B cell (primary cell): Measurements from ENCODE around the gene BNC2. TPM values are rescaled to one million over a fixed set of nuclear protein-coding genes. Genes with fewer than 3 reads are reported as not detected.

Experiments
- ATAC-seq: fragments of 200-7000 bp; cut with Tn5 transposase; one replicate; pipeline ENCODE4 v1.10.0; 2021; ENCODE audit warnings: low read depth, mild to moderate bottlenecking, moderate number of reproducible peaks, moderate library complexity
- CTCF ChIA-PET: fragments of 350-600 bp; sonication (Branson Sonifier 250); formaldehyde crosslinking; loops from one replicate; lab custom pipeline; 2021; ENCODE audit warnings: antibody characterized with exemption, inconsistent platforms; lab: Charles Lee
- POLR2A ChIA-PET: fragments of 350-600 bp; sonication (Branson Sonifier 250); formaldehyde crosslinking; loops from one replicate; lab custom pipeline; 2021; ENCODE audit warnings: antibody characterized with exemption; lab: Charles Lee
- DNase-seq: peaks from one replicate; pipeline ENCODE4 v3.0.0; 2013
- H2AFZ ChIP-seq: 2 replicates; pipeline ENCODE4 v1.6.1; 2012; ENCODE audit warnings: mild to moderate bottlenecking, low read depth, low read length; ENCODE audit not compliant: insufficient read depth, poor library complexity, severe bottlenecking
- H3K27ac ChIP-seq, 2 donors: 1 replicate in 1 of 2; 2 replicates in 1 of 2; pipeline ENCODE4 v1.5.1; 2012 to 2013; ENCODE audit warnings: low read length in 2 of 2, mild to moderate bottlenecking in 2 of 2, moderate library complexity in 1 of 2
- H3K27me3 ChIP-seq, 4 experiments: fragments of 200-600 bp in 1 of 4; sonication (generic) in 1 of 4; replicated peaks in 1 of 4; 1 replicate in 2 of 4; 2 replicates in 2 of 4; pipeline versions ENCODE4 v1.6.1 to v1.7.0; 2013 to 2016; ENCODE audit warnings: low read length in 3 of 4, mild to moderate bottlenecking in 2 of 4, mixed read lengths in 1 of 4, moderate library complexity in 1 of 4; ENCODE audit not compliant: insufficient read depth in 4 of 4, control insufficient read depth in 3 of 4; ENCODE audit errors: control extremely low read depth in 1 of 4
- H3K36me3 ChIP-seq, 2 experiments: replicated peaks in 1 of 2; 1 replicate in 1 of 2; 2 replicates in 1 of 2; pipeline versions ENCODE4 v1.6.1 to v1.7.1; 2013; ENCODE audit warnings: low read length in 1 of 2; ENCODE audit not compliant: insufficient read depth in 2 of 2, control insufficient read depth in 1 of 2; ENCODE audit errors: control extremely low read depth in 1 of 2, extremely low read depth in 1 of 2
- H3K4me1 ChIP-seq, 2 donors: fragments of 200-600 bp in 1 of 2; sonication (generic) in 1 of 2; 1 replicate in 1 of 2; 2 replicates in 1 of 2; pipeline versions ENCODE4 v1.5.1 to v1.6.1; 2013 to 2017; ENCODE audit warnings: low read length in 2 of 2; ENCODE audit not compliant: control insufficient read depth in 2 of 2, insufficient read depth in 2 of 2
- H3K4me2 ChIP-seq: replicated peaks from 2 replicates; pipeline ENCODE3; 2012; ENCODE audit warnings: mild to moderate bottlenecking, low read depth, low read length; ENCODE audit not compliant: poor library complexity, severe bottlenecking
- H3K4me3 ChIP-seq, 5 experiments: fragments of 200-600 bp in 1 of 5; sonication (generic) in 1 of 5; 1 replicate in 3 of 5; 2 replicates in 2 of 5; pipeline versions ENCODE4 v1.5.1 to v1.7.0; 2011 to 2016; ENCODE audit warnings: low read length in 4 of 5, mild to moderate bottlenecking in 4 of 5, low read depth in 2 of 5, control low read depth in 1 of 5, moderate library complexity in 1 of 5; ENCODE audit not compliant: insufficient read depth in 1 of 5; ENCODE audit errors: control extremely low read depth in 1 of 5, extremely low read depth in 1 of 5
- H3K79me2 ChIP-seq: fragments of 200-600 bp; sonication (generic); one replicate; pipeline ENCODE4 v1.6.0; 2016; ENCODE audit warnings: low read length; ENCODE audit not compliant: control insufficient read depth, insufficient read depth
- H3K9ac ChIP-seq: fragments of 200-600 bp; sonication (generic); 2 replicates; pipeline ENCODE4 v1.6.1; 2017; ENCODE audit warnings: mild to moderate bottlenecking, low read length, moderate library complexity
- H3K9me3 ChIP-seq, 3 donors: one replicate each; pipeline versions ENCODE4 v1.6.1 to v1.7.1; 2013; ENCODE audit warnings: low read length in 2 of 3; ENCODE audit not compliant: control insufficient read depth in 2 of 3, insufficient read depth in 1 of 3; ENCODE audit errors: control extremely low read depth in 1 of 3
- H4K20me1 ChIP-seq: 2 replicates; pipeline ENCODE4 v1.6.0; 2012; ENCODE audit warnings: mild to moderate bottlenecking, low read length; ENCODE audit not compliant: insufficient read depth, control insufficient read depth, poor library complexity, severe bottlenecking
- H3K27ac Mint-ChIP-seq: one replicate; pipeline ENCODE4 v1.8.0; 2021; ENCODE audit warnings: mixed read lengths
- H3K27me3 Mint-ChIP-seq: one replicate; pipeline ENCODE4 v1.8.0; 2021; ENCODE audit warnings: mixed read lengths
- H3K4me1 Mint-ChIP-seq: one replicate; pipeline ENCODE4 v1.8.0; 2021; ENCODE audit warnings: mixed read lengths
- H3K4me3 Mint-ChIP-seq: one replicate; pipeline ENCODE4 v1.8.0; 2021; ENCODE audit warnings: mixed read lengths
- H3K9me3 Mint-ChIP-seq: one replicate; pipeline ENCODE4 v1.8.0; 2022; ENCODE audit warnings: mixed read lengths; ENCODE audit not compliant: insufficient read depth
- CTCF ChIP-seq: fragments of 200-600 bp; IDR thresholded peaks from one replicate; pipeline ENCODE4 v1.8.0; 2022; ENCODE audit warnings: antibody characterized with exemption, mild to moderate bottlenecking
- EZH2 ChIP-seq: IDR thresholded peaks from 2 replicates; pipeline ENCODE4 v1.6.1; 2012; ENCODE audit warnings: borderline replicate concordance, low read depth, mild to moderate bottlenecking, moderate library complexity, low read length; ENCODE audit not compliant: insufficient read depth, poor library complexity, severe bottlenecking
- WGBS: methylation state at CpG from one replicate; pipeline ENCODE4 v1.1.5; 2013; ENCODE audit warnings: missing lambda C conversion rate; ENCODE audit not compliant: insufficient coverage; 5-methylcytosine and 5-hydroxymethylcytosine counted together
- intact Hi-C: fragments of 100-400 bp; cut with micrococcal nuclease; formaldehyde crosslinking; loops from one replicate; pipeline ENCODE4 v1.10.0; 2022
- polyA plus RNA-seq: library from polyadenylated mRNA; depleted of rRNA; stranded (reverse); fragments of >200 nt; gene quantifications from 2 replicates; pipeline ENCODE4 v1.2.3, GENCODE V29; 2012
- total RNA-seq, 2 donors: library from RNA; stranded (reverse); fragments of 120-200 nt in 1 of 2; gene quantifications; 1 replicate in 1 of 2; 2 replicates in 1 of 2; pipeline versions ENCODE4 v1.2.3 to v1.2.4, GENCODE V29; 2013 to 2022

BNC2 gene
- total and polyA plus RNA-seq, 2 donors (not counting 1 experiment from before 2014, with no cell fraction given): 0.01 TPM; not detected in 1

- H3K27ac Mint-ChIP-seq: no peak overlapping the region
- H3K27me3 Mint-ChIP-seq: no peaks in the 10 kb centered on the region
- H3K9me3 ChIP-seq: peaks cover 0 to 1% (median 0%) of the 10 kb centered on the region in 3 donors
- H3K79me2 ChIP-seq: no peaks in the 10 kb centered on the region
- no peak overlapping the region for H3K4me2 ChIP-seq
- no peak overlapping the region for H3K4me3 Mint-ChIP-seq
- CTCF ChIA-PET: no interaction called here
- TF ChIP-seq EZH2: no peak
- TF ChIP-seq CTCF: no peak
- no peaks in the 10 kb centered on the region for H4K20me1 ChIP-seq
- H2AFZ ChIP-seq: no peak overlapping the region
- ATAC-seq: no peak
- WGBS: 94% methylated on average over 4 of the region's 4 CpGs
- no peaks in the 10 kb centered on the region for H3K36me3 ChIP-seq
- DNase-seq: no peak
- no peak overlapping the region for H3K9ac ChIP-seq
- no peaks in the 10 kb centered on the region for H3K27me3 ChIP-seq
- POLR2A ChIA-PET: no interaction called here
- no peaks in the 10 kb centered on the region for H3K4me1 Mint-ChIP-seq
- H3K27ac ChIP-seq: no peak overlapping the region
- no peaks in the 10 kb centered on the region for H3K4me1 ChIP-seq
- peaks cover 2% of the 10 kb centered on the region for H3K9me3 Mint-ChIP-seq
- intact Hi-C loops: no loop called here
- H3K4me3 ChIP-seq: no peak overlapping the region
Measured at GRCh38 chr9:16754662-16755061, 115.8 kb downstream of the BNC2 start.

- TF ChIP-seq CTCF: no peak
- TF ChIP-seq EZH2: no peak
- Histone ChIP-seq H3K27ac (no peak overlapping the region), H3K9me3 (peaks cover 0 to 3% (median 0%) of the 10 kb centered on the region in 3 donors), H3K4me1 (no peaks in the 10 kb centered on the region), H3K9ac (no peak overlapping the region), H3K79me2 (no peaks in the 10 kb centered on the region), H4K20me1 (no peaks in the 10 kb centered on the region), H3K27me3 (no peaks in the 10 kb centered on the region), H2AFZ (no peak overlapping the region), H3K4me2 (no peak overlapping the region), H3K4me3 (no peak overlapping the region), H3K36me3 (no peaks in the 10 kb centered on the region)
- no peaks in the 10 kb centered on the region for H3K27me3 Mint-ChIP-seq
- peaks cover 2% of the 10 kb centered on the region for H3K9me3 Mint-ChIP-seq
- WGBS: 100% methylated on average over 1 of the region's 2 CpGs
- no peak overlapping the region for H3K27ac Mint-ChIP-seq
- H3K4me3 Mint-ChIP-seq: no peak overlapping the region
- ATAC-seq (no peak), DNase-seq (no peak)
- POLR2A ChIA-PET: no interaction called here
- CTCF ChIA-PET: no interaction called here
- intact Hi-C loops: no loop called here
- no peaks in the 10 kb centered on the region for H3K4me1 Mint-ChIP-seq
Measured at GRCh38 chr9:16753256-16753655, 117.2 kb downstream of the BNC2 start.
